Psoas muscle (tissue), 8 donors: ENCODE data around the gene TPCN2. TPM values are rescaled to one million over a fixed set of nuclear protein-coding genes. Genes with fewer than 3 reads are reported as not detected.

Source experiments
- ATAC-seq, 4 donors: fragments of 200-7000 bp; cut with Tn5 transposase; one replicate each; pipeline ENCODE4 v1.9.1; 2020; ENCODE audit warnings: moderate library complexity in 3 of 4, mild to moderate bottlenecking in 2 of 4
- DNase-seq, 2 donors: peaks; one replicate each; pipeline ENCODE4 v3.0.0-alpha.2; 2020
- H3K27ac ChIP-seq: fragments of 200-600 bp; one replicate; pipeline ENCODE4 v1.8.0; 2022
- H3K27me3 ChIP-seq, 3 donors: fragments of 200-600 bp in 1 of 3; one replicate each; pipeline versions ENCODE4 v1.6.1 to v1.8.0; 2013 to 2022; ENCODE audit warnings: low read length in 2 of 3, mild to moderate bottlenecking in 2 of 3, moderate library complexity in 1 of 3; ENCODE audit not compliant: insufficient read depth in 3 of 3
- H3K36me3 ChIP-seq, 2 donors: fragments of 200-600 bp in 1 of 2; one replicate each; pipeline versions ENCODE4 v1.6.1 to v1.8.0; 2013 to 2022; ENCODE audit warnings: low read depth in 1 of 2, mild to moderate bottlenecking in 1 of 2, moderate library complexity in 1 of 2; ENCODE audit not compliant: insufficient read depth in 1 of 2
- H3K4me1 ChIP-seq: fragments of 200-600 bp; one replicate; pipeline ENCODE4 v1.8.0; 2022
- H3K4me3 ChIP-seq: fragments of 200-600 bp; one replicate; pipeline ENCODE4 v1.8.0; 2022; ENCODE audit warnings: mild to moderate bottlenecking
- H3K9me3 ChIP-seq: fragments of 200-600 bp; one replicate; pipeline ENCODE4 v1.8.0; 2022
- CTCF ChIP-seq: fragments of 200-600 bp; IDR thresholded peaks from one replicate; pipeline ENCODE4 v1.8.0; 2022; ENCODE audit warnings: antibody characterized with exemption
- WGBS, 3 donors: extraction: QIAGEN DNeasy Blood & Tissue Kit; methylation state at CpG; one replicate each; pipeline versions ENCODE4 v1.1.6 to v1.1.7; 2013; 5-methylcytosine and 5-hydroxymethylcytosine counted together
- intact Hi-C, 2 donors: fragments of 100-400 bp; cut with DNase I; formaldehyde crosslinking; loops; one replicate each; pipeline versions ENCODE4 v1.11.0 to v1.14.2; 2022
- polyA plus RNA-seq, 3 donors: library from polyadenylated mRNA; stranded (reverse); fragments of 200-250 nt; gene quantifications; one replicate each; pipeline ENCODE4 v1.2.3, GENCODE V29; 2013
- total RNA-seq, 4 donors: library from RNA; stranded (reverse); fragmentation: NEBNext Ultra II Directional in 2 of 4; extraction: Animal tissue kit (Norgen Biotek cat#: 25700) in 2 of 4; gene quantifications; one replicate each; pipeline versions ENCODE4 v1.2.1 to v1.2.4, GENCODE V29; 2021 to 2023
- donor health status: healthy with polysubstance abuse.
- donor health status: DM: no; HTN: no; CAD: no; lungs with moderate emphysema.
- donor health status: Bipolar disorder and iron deficiency.
- donor health status: healthy.
- donor health status: DM: yes; HTN: yes; CAD: no.
- donor health status: DM: no; HTN: no; CAD: no.
- donor health status: DM: no; HTN: no; CAD: no.
- donor health status: DM: yes; HTN: yes; CAD: no.

TPCN2 gene
- total and polyA plus RNA-seq, 7 donors = 2.2 to 6.0 (median 3.5) TPM

GRCh38 chr11:69089258-69089657 lies 40.5 kb downstream of the TPCN2 start:
- no peak overlapping the region for H3K27ac ChIP-seq
- no peak for TF ChIP-seq CTCF
- ATAC-seq (peak; percentile 61 to 84 (median 76)), DNase-seq (peak; percentile 56 to 79)
- H3K4me3 ChIP-seq = no peak overlapping the region
- intact Hi-C loops = loop anchor here in 1 of 2 donors (5.0 kb wide), 1 partner anchor 187 kb away; the partner anchor contains the start of genes IGHMBP2 and MRPL21
- H3K36me3 ChIP-seq = peaks cover 0 to 46% of the 10 kb centered on the region in 2 donors
- H3K4me1 ChIP-seq = peaks cover 6% of the 10 kb centered on the region
- 43 to 56% (median 46%) methylated on average over 15 of the region's 15 CpGs for WGBS, 3 donors
- no peaks in the 10 kb centered on the region for H3K27me3 ChIP-seq
- H3K9me3 ChIP-seq = no peaks in the 10 kb centered on the region

GRCh38 chr11:69091638-69092165 lies 43.0 kb downstream of the TPCN2 start:
- Histone ChIP-seq H3K27me3 (no peaks in the 10 kb centered on the region), H3K27ac (no peak overlapping the region), H3K9me3 (no peaks in the 10 kb centered on the region), H3K4me3 (no peak overlapping the region), H3K36me3 (peaks cover 0 to 34% of the 10 kb centered on the region in 2 donors), H3K4me1 (peaks cover 6% of the 10 kb centered on the region)
- DNase-seq (no peak), ATAC-seq (no peak)
- TF ChIP-seq CTCF = no peak
- WGBS, 3 donors = 85 to 95% (median 89%) methylated on average over 6 of the region's 6 CpGs
- intact Hi-C loops = no loop called here

GRCh38 chr11:69092263-69092662 lies 43.5 kb downstream of the TPCN2 start:
- ATAC-seq = no peak
- Histone ChIP-seq H3K36me3 (peaks cover 0 to 33% of the 10 kb centered on the region in 2 donors), H3K27ac (no peak overlapping the region), H3K4me1 (peaks cover 6% of the 10 kb centered on the region), H3K4me3 (no peak overlapping the region), H3K9me3 (no peaks in the 10 kb centered on the region), H3K27me3 (no peaks in the 10 kb centered on the region)
- intact Hi-C loops = no loop called here
- 90 to 92% (median 91%) methylated on average over 18 of the region's 18 CpGs for WGBS, 3 donors
- no peak for TF ChIP-seq CTCF
- DNase-seq = no peak

GRCh38 chr11:69093106-69093505 lies 44.4 kb downstream of the TPCN2 start:
- WGBS, 3 donors = 83 to 84% (median 84%) methylated on average over 10 of the region's 10 CpGs
- Histone ChIP-seq H3K9me3 (no peaks in the 10 kb centered on the region), H3K27me3 (no peaks in the 10 kb centered on the region), H3K36me3 (peaks cover 0 to 25% of the 10 kb centered on the region in 2 donors), H3K4me3 (no peak overlapping the region), H3K4me1 (peaks cover 6% of the 10 kb centered on the region), H3K27ac (no peak overlapping the region)
- no peak for DNase-seq
- intact Hi-C loops = no loop called here
- no peak for TF ChIP-seq CTCF
- no peak for ATAC-seq
